GM18873 (cell line): Measurements from ENCODE around the gene SLC17A8.
A peak's percentile ranks its signal among the peaks of the same experiment; 100 is the strongest.
"Not testable (repeated sequence)": the region's sequence is repeated elsewhere in the genome, so short reads cannot be mapped to it uniquely, and the experiment has no call there.

ENCODE experiments used
- ATAC-seq: cut with Tn5 transposase; IDR thresholded peaks from one replicate; pipeline ENCODE4 v1.9.1; 2021; ENCODE audit warnings: mild to moderate bottlenecking, moderate library complexity, moderate number of reproducible peaks; ENCODE audit not compliant: unreplicated experiment, low FRiP score

The SLC17A8 gene

GRCh38 chr12:100356644-100357223 lies at the start of gene SLC17A8:
Gene SLC17A8 (plus strand): TSS chr12:100357074. CDS start chr12:100357392, 318 bp downstream.
- ATAC-seq: no peak

GRCh38 chr12:100308138-100308537 lies 48.7 kb upstream of the SLC17A8 start:
- not testable (repeated sequence) for ATAC-seq

- no peak for ATAC-seq
Observed at GRCh38 chr12:100311317-100311716, 45.6 kb upstream of the SLC17A8 start.

- ATAC-seq: no peak
Observed at GRCh38 chr12:100317371-100317770, 39.5 kb upstream of the SLC17A8 start.

- no peak for ATAC-seq
Observed at GRCh38 chr12:100324498-100324897, 32.4 kb upstream of the SLC17A8 start.

GRCh38 chr12:100326208-100326607 lies 30.7 kb upstream of the SLC17A8 start:
- no peak for ATAC-seq

GRCh38 chr12:100329800-100330199 lies 27.1 kb upstream of the SLC17A8 start:
- peak; percentile 98 for ATAC-seq

GRCh38 chr12:100331871-100332270 lies 25.0 kb upstream of the SLC17A8 start:
- ATAC-seq: no peak

GRCh38 chr12:100332852-100333251 lies 24.0 kb upstream of the SLC17A8 start:
- no peak for ATAC-seq

GRCh38 chr12:100337299-100337698 lies 19.6 kb upstream of the SLC17A8 start:
- ATAC-seq: no peak

- ATAC-seq: no peak
Observed at GRCh38 chr12:100337727-100338126, 19.1 kb upstream of the SLC17A8 start.

GRCh38 chr12:100339071-100339470 lies 17.8 kb upstream of the SLC17A8 start:
- no peak for ATAC-seq

- not testable (repeated sequence) for ATAC-seq
Observed at GRCh38 chr12:100342897-100343296, 14.0 kb upstream of the SLC17A8 start.

GRCh38 chr12:100344351-100344750 lies 12.5 kb upstream of the SLC17A8 start:
- not testable (repeated sequence) for ATAC-seq

GRCh38 chr12:100345020-100345767 lies 11.7 kb upstream of the SLC17A8 start:
- no peak for ATAC-seq

- no peak for ATAC-seq
Observed at GRCh38 chr12:100346660-100347059, 10.2 kb upstream of the SLC17A8 start.

- no peak for ATAC-seq
Observed at GRCh38 chr12:100348657-100349454, 8.0 kb upstream of the SLC17A8 start.

GRCh38 chr12:100359248-100359647 lies 2.4 kb downstream of the SLC17A8 start:
- ATAC-seq: no peak

GRCh38 chr12:100359822-100360221 lies 2.9 kb downstream of the SLC17A8 start:
- ATAC-seq: no peak

- no peak for ATAC-seq
Observed at GRCh38 chr12:100360450-100360849, 3.6 kb downstream of the SLC17A8 start.

- no peak for ATAC-seq
Observed at GRCh38 chr12:100364324-100364723, 7.5 kb downstream of the SLC17A8 start.
